ENCODE data around the gene ARHGAP42.

ARHGAP42 gene

DNA sequence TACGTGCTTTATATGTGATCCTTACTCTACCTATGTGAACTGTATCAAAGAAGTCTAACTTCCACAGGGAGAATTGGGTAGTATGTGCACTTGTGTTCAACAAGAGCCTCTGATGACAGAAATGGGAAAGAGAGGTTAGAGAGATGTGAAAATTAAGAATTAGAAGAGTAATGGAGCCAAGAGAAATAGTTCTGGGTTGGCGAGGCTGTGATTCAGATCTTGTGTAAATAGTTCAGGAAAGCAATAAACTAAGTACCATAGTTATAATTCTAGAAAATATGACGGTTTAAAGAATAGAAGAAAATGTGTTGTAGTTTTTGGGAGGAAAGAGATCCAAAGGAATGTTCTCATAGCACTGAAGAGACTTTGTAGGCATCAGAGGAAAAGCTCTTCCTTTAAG lies 112.4 kb downstream of the ARHGAP42 start:
- no peak for DNase-seq

DNA sequence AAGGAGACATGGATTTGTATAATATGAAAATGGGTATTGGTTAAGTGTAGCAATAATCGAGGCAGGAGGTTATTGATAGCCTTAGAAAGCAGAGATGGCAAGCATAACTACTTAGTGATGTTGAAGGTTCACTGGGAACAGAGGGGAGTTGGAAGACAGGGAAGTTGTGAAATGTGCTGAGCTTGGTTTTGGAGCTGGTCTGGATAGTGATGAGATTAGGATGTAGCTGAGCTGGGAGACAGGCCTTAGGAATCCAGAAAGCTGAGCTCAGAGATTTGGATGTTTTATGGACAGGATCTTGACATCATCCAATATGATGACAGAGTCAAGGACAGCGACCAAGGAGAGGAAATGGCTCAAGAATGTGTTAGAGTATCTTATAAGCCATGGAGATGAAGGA lies 113.1 kb downstream of the ARHGAP42 start:
- no peak for DNase-seq

DNA sequence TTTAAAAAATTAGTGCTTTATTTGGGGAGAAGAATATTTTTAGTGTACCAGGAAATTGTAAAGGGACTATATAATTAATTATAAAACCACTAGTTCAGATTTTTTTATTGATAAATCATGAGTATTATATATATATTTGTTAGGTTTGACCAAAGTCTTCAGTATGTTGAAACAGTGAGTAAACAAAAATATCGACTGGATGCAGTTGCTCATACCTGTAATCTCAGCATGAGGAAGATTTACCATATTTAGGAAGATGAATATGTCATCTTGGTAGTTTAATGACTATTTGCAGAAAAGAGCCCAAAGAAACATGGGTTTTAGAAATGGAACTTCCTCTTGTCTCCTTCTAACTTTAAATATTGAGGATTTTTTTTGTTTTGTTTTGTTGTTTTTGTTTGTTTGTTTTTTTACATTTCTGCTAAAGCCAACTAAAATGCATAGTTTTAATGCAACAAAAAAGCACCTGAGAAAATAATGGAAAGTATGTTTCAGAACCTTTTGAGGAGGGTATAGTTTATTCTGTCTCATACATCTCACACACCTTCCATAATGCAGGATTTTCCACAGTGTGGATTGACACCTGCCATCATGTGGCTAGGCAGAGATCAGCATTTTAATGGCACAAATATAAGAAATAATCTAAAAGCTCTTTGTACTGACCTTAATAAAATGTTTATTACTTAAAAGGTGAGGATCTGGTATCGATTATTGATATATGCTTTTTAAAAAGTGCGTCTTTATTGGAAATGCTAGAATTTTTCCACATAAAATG lies 114.3 kb downstream of the ARHGAP42 start:
- no peak for DNase-seq

DNA sequence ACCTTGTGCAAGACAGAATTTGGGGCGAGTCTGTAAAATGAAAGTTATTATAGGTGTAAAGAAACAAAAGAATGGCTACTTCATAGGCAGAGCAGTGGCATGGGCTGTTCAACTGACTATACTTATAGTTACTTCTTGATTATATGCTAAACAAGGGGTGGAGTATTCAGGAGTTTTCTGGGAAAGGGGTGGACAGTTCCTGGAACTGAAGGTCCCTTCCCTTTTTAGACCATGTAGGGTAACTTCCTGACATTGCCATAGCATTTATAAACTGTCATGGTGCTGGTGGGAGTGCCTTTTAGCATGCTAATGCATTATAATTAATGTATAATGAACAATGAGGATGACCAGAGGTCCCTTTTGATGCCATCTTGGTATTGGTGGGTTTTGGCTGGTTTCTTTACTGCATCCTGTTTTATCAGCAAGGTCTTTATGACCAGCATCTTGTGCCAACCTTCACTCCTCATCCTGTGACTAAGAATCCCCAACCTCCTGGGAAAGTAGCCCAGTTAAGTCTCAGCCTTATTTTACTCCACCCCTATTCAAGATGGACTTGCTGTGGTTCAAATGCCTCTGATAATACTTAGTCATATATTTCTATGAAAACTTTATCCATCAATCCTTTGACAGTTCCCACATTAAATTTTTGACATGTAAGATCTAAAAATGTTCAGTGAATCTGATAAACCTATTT lies 118.6 kb downstream of the ARHGAP42 start:
- no peak for DNase-seq

GRCh38 chr11:100806296-100806695 lies 119.2 kb downstream of the ARHGAP42 start:
- DNase-seq, result no peak

- no peak for DNase-seq
Measured at GRCh38 chr11:100808904-100809491, 121.9 kb downstream of the ARHGAP42 start.

GRCh38 chr11:100810146-100810545 lies 123.1 kb downstream of the ARHGAP42 start:
- no peak for DNase-seq

- no peak for DNase-seq
Measured at GRCh38 chr11:100810666-100811065, 123.6 kb downstream of the ARHGAP42 start.

DNA sequence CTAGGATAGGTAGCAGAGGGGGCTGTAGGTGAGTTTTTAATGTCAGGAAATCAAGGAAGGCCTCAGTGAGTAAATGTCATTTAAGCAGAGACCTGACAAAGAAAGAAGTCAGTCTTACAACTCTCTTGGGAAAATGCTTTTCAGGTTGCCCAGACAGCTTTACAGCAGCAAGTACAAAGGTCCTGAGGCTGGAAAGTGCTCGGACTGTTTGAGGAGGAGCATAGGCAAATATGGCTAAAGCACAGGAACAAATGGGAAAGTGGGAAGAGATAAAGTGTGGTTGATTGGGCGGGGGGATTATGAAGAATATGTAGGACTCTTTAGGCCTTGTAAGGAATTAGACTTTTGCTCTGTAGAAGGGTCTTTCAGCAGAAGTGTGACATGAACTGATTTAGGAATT lies 125.4 kb downstream of the ARHGAP42 start:
- no peak for DNase-seq

DNA sequence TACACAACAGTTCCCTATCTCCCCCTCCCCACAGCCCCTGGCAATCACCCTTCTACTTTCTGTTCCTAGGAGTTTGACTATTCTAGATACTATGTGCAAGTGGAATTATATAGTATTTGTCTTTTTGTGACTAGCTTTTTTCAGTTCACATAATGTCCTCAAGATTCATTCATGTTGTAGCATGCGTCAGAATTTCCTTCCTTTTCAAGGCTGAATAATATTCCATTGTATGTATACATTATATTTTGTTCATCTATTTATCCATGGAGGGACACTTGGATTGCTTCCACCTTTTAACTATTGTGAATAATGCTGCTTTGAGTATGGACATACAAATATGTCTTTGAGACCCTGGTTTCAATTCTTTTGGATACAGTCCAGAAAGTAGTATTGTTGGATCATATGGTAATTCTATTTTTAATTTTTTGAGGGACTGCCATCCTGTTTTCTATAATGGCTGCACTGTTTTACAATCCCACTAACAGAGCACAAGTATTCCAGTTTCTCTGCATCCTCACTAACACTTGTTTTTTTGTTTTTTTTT lies 128.8 kb downstream of the ARHGAP42 start:
- DNase-seq, result no peak

DNA sequence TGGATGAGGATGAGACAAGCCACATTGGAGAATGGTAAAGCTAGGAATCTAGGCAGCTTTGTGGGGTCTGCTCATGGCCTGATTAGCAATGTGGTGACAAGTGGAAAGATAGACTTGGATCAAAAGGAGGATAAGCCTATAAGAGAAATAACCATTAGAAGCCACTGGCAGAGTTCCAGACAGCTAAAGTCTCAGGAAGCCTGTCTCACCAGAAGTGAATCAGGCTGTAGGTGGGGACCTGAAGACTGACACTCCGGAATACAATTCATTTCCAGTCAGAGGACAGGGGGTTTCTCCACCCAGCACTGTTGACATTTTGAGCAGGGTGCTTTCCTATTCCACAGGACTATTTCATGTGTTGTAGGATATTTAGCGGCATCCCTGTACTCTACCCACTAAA lies 129.7 kb downstream of the ARHGAP42 start:
- DNase-seq, result no peak

DNA sequence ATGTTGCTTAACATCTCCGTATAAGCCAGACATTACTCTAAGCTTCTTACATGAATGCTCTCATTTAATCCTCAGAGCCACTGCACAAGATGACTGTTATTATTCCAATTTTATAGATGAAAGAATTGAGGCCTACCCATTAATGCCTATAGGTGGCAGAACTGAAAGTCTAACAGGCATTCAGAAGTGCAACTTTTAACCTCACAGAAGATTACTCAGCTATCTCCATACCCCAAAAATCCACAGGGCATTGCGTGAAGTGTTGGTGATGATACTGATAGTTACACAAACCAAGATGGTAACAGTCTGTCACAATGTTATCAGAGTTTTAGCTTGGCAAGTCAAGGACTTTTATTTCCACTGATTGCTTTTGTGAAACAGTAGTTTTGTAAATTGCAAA lies 130.5 kb downstream of the ARHGAP42 start:
- DNase-seq, result no peak

DNA sequence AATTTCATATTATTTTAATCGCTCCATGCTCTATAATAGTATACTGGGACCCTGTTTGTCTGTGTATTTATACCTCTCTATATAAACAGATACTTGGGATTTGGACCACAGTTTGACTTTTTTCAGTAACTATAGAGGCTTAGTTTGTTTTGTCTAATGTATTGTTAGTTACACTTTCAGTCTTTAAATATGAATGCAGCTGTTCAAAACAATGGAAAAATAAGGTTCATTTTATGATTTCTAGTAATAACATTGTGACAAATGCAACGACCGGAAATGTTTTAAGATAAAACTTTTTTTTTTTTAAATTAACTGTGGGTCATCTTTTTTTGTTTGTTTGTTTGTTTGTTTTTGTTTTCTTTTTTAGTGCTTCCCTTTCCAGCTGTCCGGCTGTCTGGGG lies 133.5 kb downstream of the ARHGAP42 start:
- no peak for DNase-seq

GRCh38 chr11:100821198-100821597 lies 134.1 kb downstream of the ARHGAP42 start:
- no peak for DNase-seq

DNA sequence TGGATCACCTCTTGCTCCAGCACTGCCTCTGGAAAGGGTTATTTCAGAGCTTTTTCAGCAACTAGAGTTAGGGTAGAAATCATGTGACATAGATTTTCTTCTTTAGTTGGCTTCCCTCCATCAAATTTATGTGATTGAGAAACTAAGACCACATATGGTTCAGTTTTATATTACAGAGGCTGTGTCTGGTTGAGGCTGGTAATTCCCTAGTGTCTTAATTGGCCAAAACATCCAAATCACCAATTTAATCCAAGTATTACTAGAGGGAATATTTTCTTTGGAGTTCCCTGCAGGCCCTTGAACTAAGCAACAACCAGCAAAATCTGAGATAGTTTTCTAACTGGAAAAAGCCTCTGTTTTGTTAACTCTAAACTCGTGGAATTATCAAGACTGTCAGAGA lies 136.3 kb downstream of the ARHGAP42 start:
- no peak for DNase-seq

DNA sequence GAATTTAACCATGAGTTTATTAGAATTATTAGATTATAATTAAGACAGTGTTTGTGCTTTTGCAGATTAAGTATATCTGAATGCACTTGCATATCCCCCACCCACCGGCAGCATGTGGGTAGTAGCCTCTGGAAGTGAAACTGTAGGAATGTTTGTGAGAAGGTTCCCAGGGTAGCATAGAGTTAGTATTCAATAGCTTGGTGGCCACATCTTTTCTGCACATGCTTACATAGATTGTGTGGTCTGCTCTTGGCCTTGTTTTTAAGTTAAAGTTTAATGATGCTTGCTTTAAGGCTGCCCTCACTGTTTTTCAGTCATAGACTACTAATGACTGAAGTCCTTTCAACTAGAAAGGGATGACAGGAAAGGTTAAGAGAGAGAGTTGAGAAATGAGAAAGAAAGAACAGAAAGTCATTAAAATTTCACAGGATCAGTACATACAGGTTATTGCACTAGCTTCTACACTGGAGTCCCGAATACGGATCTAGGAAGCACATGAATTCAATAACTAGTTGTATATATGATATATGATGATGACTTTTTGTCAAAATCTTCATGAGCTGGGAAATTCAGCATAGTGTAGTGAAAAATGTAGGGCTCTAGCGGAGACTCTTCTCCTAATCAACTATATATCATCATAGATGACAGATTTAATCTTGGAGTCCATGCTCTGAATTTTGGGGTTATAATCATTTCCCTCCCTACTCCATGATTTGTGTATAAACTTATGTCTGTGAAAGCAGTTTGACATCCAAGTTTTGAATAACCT lies 137.1 kb downstream of the ARHGAP42 start:
- no peak for DNase-seq

- DNase-seq, result no peak
Measured at GRCh38 chr11:100825626-100826025, 138.5 kb downstream of the ARHGAP42 start.

DNA sequence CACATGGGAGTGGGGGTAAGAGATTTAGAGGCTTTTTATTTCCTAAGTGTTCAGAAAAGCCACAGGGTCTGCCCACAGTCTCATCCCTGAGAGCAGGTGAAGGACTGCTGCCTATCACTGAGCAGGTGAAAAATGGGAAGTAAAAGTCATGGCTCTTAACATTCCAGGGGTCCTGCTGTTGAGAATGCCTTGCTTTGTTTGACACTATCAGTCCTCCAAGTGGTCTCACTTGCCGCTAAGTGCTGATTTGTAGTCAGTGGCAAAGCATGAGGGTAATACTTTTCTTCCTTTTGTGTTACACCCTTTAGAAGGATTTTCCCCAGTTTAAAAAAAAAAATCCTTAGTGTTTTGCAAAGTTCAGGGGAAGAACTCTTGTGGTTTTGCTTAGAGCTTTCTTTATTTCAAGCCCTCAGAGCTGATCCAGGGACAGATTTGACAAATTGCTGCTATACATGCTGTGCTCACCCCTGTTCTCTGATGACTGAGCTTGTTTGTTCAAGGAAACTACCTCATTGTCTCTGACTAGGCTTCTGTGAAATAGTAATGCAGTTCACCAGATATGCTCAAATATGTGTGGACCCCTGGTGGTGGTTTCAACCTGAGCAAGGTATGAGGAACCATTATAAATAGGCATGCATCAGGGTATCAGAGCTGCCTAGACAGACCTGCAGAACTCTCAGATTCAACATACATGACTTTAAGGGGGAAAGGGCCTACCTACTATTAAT lies 141.0 kb downstream of the ARHGAP42 start:
- DNase-seq, result no peak

GRCh38 chr11:100830274-100830673 lies 143.2 kb downstream of the ARHGAP42 start:
- DNase-seq, result no peak

- DNase-seq, result no peak
Measured at GRCh38 chr11:100830978-100831732, 144.1 kb downstream of the ARHGAP42 start.
